Upper lobe of right lung (tissue), 1 donor: ENCODE data around the gene RAB11FIP4. TPM values are rescaled to one million over a fixed set of nuclear protein-coding genes. Genes with fewer than 3 reads are reported as not detected.

Experiments
- ATAC-seq: fragments of 200-7000 bp; cut with Tn5 transposase; one replicate; pipeline ENCODE4 v1.9.1; 2020; ENCODE audit warnings: mild to moderate bottlenecking, moderate library complexity
- DNase-seq: peaks from one replicate; pipeline ENCODE4 v3.0.0-alpha.2; 2020
- H3K27ac ChIP-seq: fragments of 200-600 bp; one replicate; pipeline ENCODE4 v1.8.0; 2022
- H3K27me3 ChIP-seq: fragments of 200-600 bp; one replicate; pipeline ENCODE4 v1.8.0; 2022; ENCODE audit warnings: mild to moderate bottlenecking
- H3K36me3 ChIP-seq: fragments of 200-600 bp; one replicate; pipeline ENCODE4 v1.8.0; 2022
- H3K4me1 ChIP-seq: fragments of 200-600 bp; one replicate; pipeline ENCODE4 v1.8.0; 2022
- H3K4me3 ChIP-seq: fragments of 200-600 bp; one replicate; pipeline ENCODE4 v1.8.0; 2022; ENCODE audit warnings: mild to moderate bottlenecking
- H3K9me3 ChIP-seq: fragments of 200-600 bp; one replicate; pipeline ENCODE4 v1.8.0; 2022
- CTCF ChIP-seq: fragments of 200-600 bp; IDR thresholded peaks from one replicate; pipeline ENCODE4 v1.8.0; 2022; ENCODE audit warnings: antibody characterized with exemption
- intact Hi-C: fragments of 100-400 bp; cut with DNase I; formaldehyde crosslinking; loops from one replicate; pipeline ENCODE4 v1.11.0; 2022
- total RNA-seq: library from RNA; stranded (reverse); fragmentation: NEBNext Ultra II Directional; extraction: Animal tissue kit (Norgen Biotek cat#: 25700); gene quantifications from one replicate; pipeline ENCODE4 v1.2.1, GENCODE V29; 2021
- donor health status: DM: no; HTN: yes; CAD: no; lungs with severe emphysema.

The RAB11FIP4 gene
- total RNA-seq, 1 donor from 2014 or later = 13.5 TPM

GRCh38 chr17:31466096-31466760 lies 74.8 kb downstream of the RAB11FIP4 start:
- DNase-seq = no peak
- Histone ChIP-seq H3K4me3 (no peak overlapping the region), H3K4me1 (no peaks in the 10 kb centered on the region), H3K27ac (no peak overlapping the region), H3K36me3 (no peaks in the 10 kb centered on the region), H3K27me3 (no peaks in the 10 kb centered on the region), H3K9me3 (no peaks in the 10 kb centered on the region)
- intact Hi-C loops = no loop called here
- TF ChIP-seq CTCF = no peak
- no peak for ATAC-seq

GRCh38 chr17:31467502-31468256 lies 76.2 kb downstream of the RAB11FIP4 start:
- ATAC-seq (peak; percentile 36), DNase-seq (no peak)
- no peaks in the 10 kb centered on the region for H3K9me3 ChIP-seq
- intact Hi-C loops = no loop called here
- no peak overlapping the region for H3K4me3 ChIP-seq
- H3K27ac ChIP-seq = no peak overlapping the region
- no peaks in the 10 kb centered on the region for H3K36me3 ChIP-seq
- H3K27me3 ChIP-seq = no peaks in the 10 kb centered on the region
- TF ChIP-seq CTCF = no peak
- no peaks in the 10 kb centered on the region for H3K4me1 ChIP-seq

- peak; percentile 19 for ATAC-seq
- H3K27ac ChIP-seq = no peak overlapping the region
- H3K36me3 ChIP-seq = no peaks in the 10 kb centered on the region
- no peak for DNase-seq
- no peaks in the 10 kb centered on the region for H3K27me3 ChIP-seq
- no peak overlapping the region for H3K4me3 ChIP-seq
- H3K9me3 ChIP-seq = no peaks in the 10 kb centered on the region
- H3K4me1 ChIP-seq = no peaks in the 10 kb centered on the region
- intact Hi-C loops = no loop called here
- no peak for TF ChIP-seq CTCF
Measured at GRCh38 chr17:31469959-31470358, 78.5 kb downstream of the RAB11FIP4 start.

GRCh38 chr17:31470592-31470991 lies 79.1 kb downstream of the RAB11FIP4 start:
- intact Hi-C loops = no loop called here
- Histone ChIP-seq H3K27ac (no peak overlapping the region), H3K9me3 (no peaks in the 10 kb centered on the region), H3K4me1 (no peaks in the 10 kb centered on the region), H3K36me3 (no peaks in the 10 kb centered on the region), H3K27me3 (no peaks in the 10 kb centered on the region), H3K4me3 (no peak overlapping the region)
- no peak for DNase-seq
- no peak for ATAC-seq
- no peak for TF ChIP-seq CTCF

- Histone ChIP-seq H3K4me3 (no peak overlapping the region), H3K9me3 (no peaks in the 10 kb centered on the region), H3K27ac (no peak overlapping the region), H3K4me1 (no peaks in the 10 kb centered on the region), H3K36me3 (no peaks in the 10 kb centered on the region), H3K27me3 (no peaks in the 10 kb centered on the region)
- ATAC-seq (no peak), DNase-seq (no peak)
- intact Hi-C loops = no loop called here
- no peak for TF ChIP-seq CTCF
Measured at GRCh38 chr17:31472137-31472536, 80.7 kb downstream of the RAB11FIP4 start.
